ENCODE data around the gene TPD52L2. TPM values are rescaled to one million over a fixed set of nuclear protein-coding genes. Genes with fewer than 3 reads are reported as not detected.

TPD52L2 gene
- total RNA-seq, 1 experiment from 2014 or later: 175 TPM

DNA sequence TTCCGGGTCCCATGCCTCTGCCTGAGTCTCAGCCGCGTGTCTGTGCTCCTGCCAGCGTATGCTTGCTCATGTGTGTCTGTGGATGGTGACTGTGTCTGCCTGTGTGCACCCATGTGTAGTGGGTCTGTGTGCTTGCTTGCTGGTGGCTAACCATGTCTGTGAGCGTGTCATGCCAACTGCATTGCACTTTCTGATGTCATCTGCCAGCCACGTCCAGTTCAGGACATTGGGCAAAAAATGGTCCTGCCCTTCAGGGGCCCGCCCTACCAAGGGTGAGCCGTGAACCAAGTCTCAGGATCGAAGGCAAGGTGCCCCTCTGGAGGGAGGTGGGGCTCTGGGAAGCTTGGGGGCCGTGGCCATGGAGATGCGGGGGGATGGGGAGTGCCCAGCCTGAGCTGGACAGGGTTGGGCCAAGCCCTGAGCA lies 24.7 kb upstream of the TPD52L2 start:
- ChIA-PET CTCF (interaction anchor here (0.9 kb wide), 2 partner anchors 23 to 24 kb away, joined by 3 read pairs; partner anchors contain the start of gene TPD52L2), POLR2A (interaction anchor here (1.3 kb wide), 2 partner anchors 9 to 25 kb away, joined by 3 to 5 read pairs; partner anchors contain the start of genes TPD52L2 and ZBTB46)
- Mint-ChIP-seq H3K36me3 (ENCODE audit: insufficient read depth, unreplicated experiment) (no peaks in the 10 kb centered on the region), H3K4me1 (ENCODE audit: insufficient read depth, unreplicated experiment) (peaks cover 3% of the 10 kb centered on the region), H3K4me3 (ENCODE audit: unreplicated experiment) (no peak overlapping the region), H3K27me3 (ENCODE audit: insufficient read depth, unreplicated experiment) (peaks cover 10% of the 10 kb centered on the region), H3K9me3 (ENCODE audit: unreplicated experiment) (no peaks in the 10 kb centered on the region), H3K27ac (ENCODE audit: low read depth, unreplicated experiment) (no peak overlapping the region)
- no TSS peak for BruUV-seq (replicated peaks)
- intact Hi-C loops (cut with micrococcal nuclease): no loop called here
- TF ChIP-seq, protein P1, sequence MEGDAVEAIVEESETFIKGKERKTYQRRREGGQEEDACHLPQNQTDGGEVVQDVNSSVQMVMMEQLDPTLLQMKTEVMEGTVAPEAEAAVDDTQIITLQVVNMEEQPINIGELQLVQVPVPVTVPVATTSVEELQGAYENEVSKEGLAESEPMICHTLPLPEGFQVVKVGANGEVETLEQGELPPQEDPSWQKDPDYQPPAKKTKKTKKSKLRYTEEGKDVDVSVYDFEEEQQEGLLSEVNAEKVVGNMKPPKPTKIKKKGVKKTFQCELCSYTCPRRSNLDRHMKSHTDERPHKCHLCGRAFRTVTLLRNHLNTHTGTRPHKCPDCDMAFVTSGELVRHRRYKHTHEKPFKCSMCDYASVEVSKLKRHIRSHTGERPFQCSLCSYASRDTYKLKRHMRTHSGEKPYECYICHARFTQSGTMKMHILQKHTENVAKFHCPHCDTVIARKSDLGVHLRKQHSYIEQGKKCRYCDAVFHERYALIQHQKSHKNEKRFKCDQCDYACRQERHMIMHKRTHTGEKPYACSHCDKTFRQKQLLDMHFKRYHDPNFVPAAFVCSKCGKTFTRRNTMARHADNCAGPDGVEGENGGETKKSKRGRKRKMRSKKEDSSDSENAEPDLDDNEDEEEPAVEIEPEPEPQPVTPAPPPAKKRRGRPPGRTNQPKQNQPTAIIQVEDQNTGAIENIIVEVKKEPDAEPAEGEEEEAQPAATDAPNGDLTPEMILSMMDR (IDR thresholded peaks at IDR 0.05; ENCODE audit: unreplicated experiment): no peak
- DNase-seq (ENCODE audit: unreplicated experiment): no peak

DNA sequence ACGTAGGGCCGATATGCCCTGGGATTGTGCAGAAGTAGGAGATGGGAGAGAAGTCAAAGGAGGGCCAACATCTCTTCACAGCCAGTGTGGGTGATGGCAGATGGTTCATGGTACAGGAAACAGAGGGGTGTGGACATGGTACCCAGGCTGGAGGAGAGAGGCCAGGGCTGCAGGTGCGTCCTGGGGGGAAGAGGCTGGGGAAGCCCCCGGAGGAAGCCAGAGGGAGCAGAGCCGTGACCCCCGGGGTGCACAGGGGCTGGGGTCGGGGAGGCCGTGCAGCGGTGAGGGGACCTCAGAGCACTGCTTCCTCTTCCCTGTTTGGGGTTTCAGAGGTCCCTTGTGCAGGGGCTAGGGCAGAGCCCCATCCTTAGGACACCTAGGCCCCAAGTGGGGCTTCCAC lies 22.8 kb upstream of the TPD52L2 start:
- CTCF ChIA-PET: no interaction called here
- H3K4me1 Mint-ChIP-seq (ENCODE audit: insufficient read depth, unreplicated experiment): no peaks in the 10 kb centered on the region
- no TSS peak for BruUV-seq (replicated peaks)
- intact Hi-C loops (cut with micrococcal nuclease): no loop called here
- no peak for DNase-seq (ENCODE audit: unreplicated experiment)
- H3K36me3 Mint-ChIP-seq (ENCODE audit: insufficient read depth, unreplicated experiment): no peaks in the 10 kb centered on the region
- peaks cover 10% of the 10 kb centered on the region for H3K27me3 Mint-ChIP-seq (ENCODE audit: insufficient read depth, unreplicated experiment)
- TF ChIP-seq, protein P1 (IDR thresholded peaks at IDR 0.05; ENCODE audit: unreplicated experiment): no peak
- POLR2A ChIA-PET: no interaction called here
- H3K9me3 Mint-ChIP-seq (ENCODE audit: unreplicated experiment): no peaks in the 10 kb centered on the region
- no peak overlapping the region for H3K4me3 Mint-ChIP-seq (ENCODE audit: unreplicated experiment)
- no peak overlapping the region for H3K27ac Mint-ChIP-seq (ENCODE audit: low read depth, unreplicated experiment)

DNA sequence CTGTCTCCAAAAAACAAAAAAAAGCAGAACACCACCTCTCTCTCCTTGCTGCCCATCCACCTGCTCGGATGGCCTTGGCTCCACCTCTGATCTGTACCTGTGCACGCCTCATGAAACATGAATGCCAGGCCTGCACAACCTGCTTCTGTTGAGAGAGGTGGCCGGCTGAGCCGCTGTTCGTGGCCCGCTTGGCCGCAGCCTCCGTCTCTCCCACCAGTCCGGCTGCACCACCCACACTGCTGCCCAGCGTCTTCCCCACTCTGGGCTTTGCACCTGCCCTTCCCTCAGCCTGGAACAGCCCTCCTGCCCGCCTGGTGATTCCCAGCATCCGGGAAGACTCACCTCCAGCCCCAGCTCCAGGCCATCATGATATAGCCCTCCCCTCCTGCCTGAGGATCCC lies 21.8 kb upstream of the TPD52L2 start:
- DNase-seq (ENCODE audit: unreplicated experiment): no peak
- no peaks in the 10 kb centered on the region for H3K36me3 Mint-ChIP-seq (ENCODE audit: insufficient read depth, unreplicated experiment)
- H3K4me1 Mint-ChIP-seq (ENCODE audit: insufficient read depth, unreplicated experiment): no peaks in the 10 kb centered on the region
- ChIA-PET CTCF (no interaction called here), POLR2A (interaction anchor here (0.5 kb wide), 1 partner anchor 53 kb away, joined by 3 read pairs; no protein-coding TSS in a partner anchor)
- intact Hi-C loops (cut with micrococcal nuclease): no loop called here
- no TSS peak for BruUV-seq (replicated peaks)
- H3K27ac Mint-ChIP-seq (ENCODE audit: low read depth, unreplicated experiment): no peak overlapping the region
- TF ChIP-seq, protein P1 (IDR thresholded peaks at IDR 0.05; ENCODE audit: unreplicated experiment): no peak
- peaks cover 10% of the 10 kb centered on the region for H3K27me3 Mint-ChIP-seq (ENCODE audit: insufficient read depth, unreplicated experiment)
- H3K9me3 Mint-ChIP-seq (ENCODE audit: unreplicated experiment): no peaks in the 10 kb centered on the region
- no peak overlapping the region for H3K4me3 Mint-ChIP-seq (ENCODE audit: unreplicated experiment)

DNA sequence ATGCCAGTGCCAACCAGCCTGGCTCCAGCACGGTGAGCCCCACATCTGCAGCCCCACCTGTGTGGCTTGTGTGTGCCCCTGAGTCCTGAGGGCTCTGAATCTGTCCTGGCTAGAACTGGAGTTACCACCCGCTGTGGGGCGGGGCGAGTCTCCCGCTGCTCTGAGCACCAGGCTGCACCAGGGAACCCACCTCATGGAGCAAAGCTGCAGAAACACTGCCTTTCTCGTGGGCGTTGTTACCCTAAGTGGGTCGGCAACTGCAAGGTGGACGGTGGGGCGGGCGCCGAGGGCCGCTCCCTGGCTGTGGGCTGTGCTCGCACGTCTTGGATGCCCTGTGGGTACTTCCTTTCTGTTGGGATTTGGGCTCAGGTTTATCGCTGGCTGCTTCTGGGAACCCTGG lies 21.3 kb upstream of the TPD52L2 start:
- Mint-ChIP-seq H3K27ac (ENCODE audit: low read depth, unreplicated experiment) (no peak overlapping the region), H3K4me1 (ENCODE audit: insufficient read depth, unreplicated experiment) (no peaks in the 10 kb centered on the region), H3K9me3 (ENCODE audit: unreplicated experiment) (no peaks in the 10 kb centered on the region), H3K4me3 (ENCODE audit: unreplicated experiment) (no peak overlapping the region), H3K36me3 (ENCODE audit: insufficient read depth, unreplicated experiment) (no peaks in the 10 kb centered on the region), H3K27me3 (ENCODE audit: insufficient read depth, unreplicated experiment) (peaks cover 10% of the 10 kb centered on the region)
- ChIA-PET CTCF (no interaction called here), POLR2A (interaction anchor here (0.5 kb wide), 1 partner anchor 52 kb away, joined by 3 read pairs; no protein-coding TSS in a partner anchor)
- TF ChIP-seq, protein P1 (IDR thresholded peaks at IDR 0.05; ENCODE audit: unreplicated experiment): no peak
- DNase-seq (ENCODE audit: unreplicated experiment): no peak
- intact Hi-C loops (cut with micrococcal nuclease): no loop called here
- no TSS peak for BruUV-seq (replicated peaks)
